Panc1 (cell line): ENCODE results near the gene RANBP17. TPM values are rescaled to one million over a fixed set of nuclear protein-coding genes. Genes with fewer than 3 reads are reported as not detected.

Experiments used
- ATAC-seq: fragments of 200-7000 bp; cut with Tn5 transposase; 2 replicates; pipeline ENCODE4 v1.9.1; 2020; ENCODE audit warnings: mild to moderate bottlenecking, moderate library complexity
- BruUV-seq: library from RNA; stranded (reverse); fragments of 400-500 nt; replicated peaks from 2 replicates; lab custom pipeline; 2021; lab: Mats Ljungman, UMichigan
- CTCF ChIA-PET: fragments of 300-600 bp; sonication (Branson Sonifier 250); formaldehyde crosslinking; loops from one replicate; lab custom pipeline; 2022; ENCODE audit warnings: antibody characterized with exemption; lab: Charles Lee
- POLR2A ChIA-PET: fragments of 300-600 bp; sonication (Branson Sonifier 250); formaldehyde crosslinking; loops from one replicate; lab custom pipeline; 2022; ENCODE audit warnings: antibody characterized with exemption; lab: Charles Lee
- DNase-seq: peaks from one replicate; pipeline ENCODE4 v3.0.0-alpha.2; 2010; ENCODE audit warnings: low read depth, low spot score
- H3K27ac ChIP-seq: 2 replicates; pipeline ENCODE4 v1.5.1; 2011; ENCODE audit warnings: mild to moderate bottlenecking, low read length, inconsistent platforms
- H3K27me3 ChIP-seq: fragments of 200-500 bp; sonication (Bioruptor generic); 2 replicates; pipeline ENCODE4 v1.6.0; 2014; ENCODE audit warnings: low read length, inconsistent platforms; ENCODE audit not compliant: control insufficient read depth, insufficient read depth
- H3K36me3 ChIP-seq: fragments of 200-500 bp; sonication (Bioruptor generic); 2 replicates; pipeline ENCODE4 v1.5.1; 2014; ENCODE audit warnings: inconsistent platforms, mild to moderate bottlenecking, low read length, moderate library complexity; ENCODE audit not compliant: control insufficient read depth, insufficient read depth
- H3K4me1 ChIP-seq: 2 replicates; pipeline ENCODE4 v1.5.1; 2011; ENCODE audit warnings: inconsistent platforms, mild to moderate bottlenecking, low read length, moderate library complexity; ENCODE audit not compliant: control insufficient read depth, insufficient read depth
- H3K4me3 ChIP-seq, 2 experiments: 2 replicates each; pipeline ENCODE4 v1.5.1; 2011 to 2012; ENCODE audit warnings: low read depth in 2 of 2, low read length in 2 of 2, mild to moderate bottlenecking in 2 of 2, inconsistent platforms in 1 of 2, moderate library complexity in 1 of 2
- H3K9me3 ChIP-seq: fragments of 200-500 bp; sonication (Bioruptor generic); 2 replicates; pipeline ENCODE4 v1.5.1; 2014; ENCODE audit warnings: low read depth, mild to moderate bottlenecking, inconsistent platforms, low read length, moderate library complexity; ENCODE audit not compliant: control insufficient read depth, insufficient read depth
- POLR2AphosphoS5 ChIP-seq: IDR thresholded peaks from 2 replicates; pipeline ENCODE4 v1.6.1; 2012; ENCODE audit warnings: mild to moderate bottlenecking, low read depth, low read length, moderate library complexity
- SIN3A ChIP-seq: IDR thresholded peaks from 2 replicates; pipeline ENCODE4 v1.6.1; 2012; ENCODE audit warnings: low read depth, mild to moderate bottlenecking, low read length, moderate library complexity, borderline replicate concordance; ENCODE audit not compliant: insufficient read depth
- TCF7L2 ChIP-seq: IDR thresholded peaks from 2 replicates; pipeline ENCODE4 v1.6.1; 2011; ENCODE audit warnings: mild to moderate bottlenecking, low read depth, low read length, inconsistent platforms
- in situ Hi-C: cut with HindIII; loops from 2 replicates; pipeline ENCODE4 v1.10.0; 2016; ENCODE audit warnings: low sequenced_read_pairs, low pct_unique_long_range_greater_than_20kb
- intact Hi-C: fragments of 100-400 bp; cut with micrococcal nuclease; formaldehyde crosslinking; loops from one replicate; pipeline ENCODE4 v1.10.0; 2022; ENCODE audit not compliant: unreplicated experiment
- total RNA-seq: library from RNA; stranded (reverse); gene quantifications from one replicate; pipeline ENCODE4 v1.2.1, GENCODE V29; 2021; ENCODE audit not compliant: unreplicated experiment
- TF ChIP-seq, protein P1 (sequence below), 2 experiments: IDR thresholded peaks; 2 replicates each; pipeline ENCODE4 v1.6.1; 2011 to 2012; ENCODE audit warnings: low read depth in 2 of 2, control low read depth in 1 of 2, low read length in 1 of 2, mild to moderate bottlenecking in 1 of 2, moderate library complexity in 1 of 2; ENCODE audit not compliant: insufficient read depth in 1 of 2
- TF ChIP-seq, protein P2 (sequence below): fragments of 450-650 bp; IDR thresholded peaks from 2 replicates; pipeline ENCODE4 v1.5.1; 2017; ENCODE audit warnings: mild to moderate bottlenecking

RANBP17 gene
- total RNA-seq, 1 experiment from 2014 or later = not detected

DNA sequence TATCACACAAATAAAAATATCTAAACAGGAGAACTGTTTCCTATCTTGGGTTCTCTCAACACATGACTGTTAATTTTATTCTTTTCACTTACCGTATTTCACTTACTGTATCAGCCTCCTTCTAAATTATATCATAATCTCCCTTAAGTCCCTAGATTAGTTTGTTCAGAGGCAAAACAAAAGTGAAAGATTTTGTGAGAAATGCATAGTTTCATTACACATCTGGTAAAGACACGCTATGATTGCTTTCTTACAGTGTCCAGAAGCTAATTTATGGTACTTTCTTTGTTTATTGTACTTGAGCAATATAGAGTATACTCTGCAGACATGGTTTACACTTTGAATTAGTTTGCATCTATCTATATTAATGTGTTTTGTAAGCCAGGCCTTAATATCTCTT is 287.5 kb downstream of the RANBP17 start:
- no TSS peak for BruUV-seq
- ATAC-seq = no peak
- Histone ChIP-seq H3K27me3 (no peaks in the 10 kb centered on the region; the same call in none of the 2 replicates), H3K36me3 (no peaks in the 10 kb centered on the region), H3K4me1 (no peaks in the 10 kb centered on the region), H3K9me3 (no peaks in the 10 kb centered on the region), H3K27ac (no peak overlapping the region), H3K4me3 (no peak overlapping the region)
- intact Hi-C loops = no loop called here
- POLR2A ChIA-PET = no interaction called here
- CTCF ChIA-PET = no interaction called here
- TF ChIP-seq, protein P1, sequence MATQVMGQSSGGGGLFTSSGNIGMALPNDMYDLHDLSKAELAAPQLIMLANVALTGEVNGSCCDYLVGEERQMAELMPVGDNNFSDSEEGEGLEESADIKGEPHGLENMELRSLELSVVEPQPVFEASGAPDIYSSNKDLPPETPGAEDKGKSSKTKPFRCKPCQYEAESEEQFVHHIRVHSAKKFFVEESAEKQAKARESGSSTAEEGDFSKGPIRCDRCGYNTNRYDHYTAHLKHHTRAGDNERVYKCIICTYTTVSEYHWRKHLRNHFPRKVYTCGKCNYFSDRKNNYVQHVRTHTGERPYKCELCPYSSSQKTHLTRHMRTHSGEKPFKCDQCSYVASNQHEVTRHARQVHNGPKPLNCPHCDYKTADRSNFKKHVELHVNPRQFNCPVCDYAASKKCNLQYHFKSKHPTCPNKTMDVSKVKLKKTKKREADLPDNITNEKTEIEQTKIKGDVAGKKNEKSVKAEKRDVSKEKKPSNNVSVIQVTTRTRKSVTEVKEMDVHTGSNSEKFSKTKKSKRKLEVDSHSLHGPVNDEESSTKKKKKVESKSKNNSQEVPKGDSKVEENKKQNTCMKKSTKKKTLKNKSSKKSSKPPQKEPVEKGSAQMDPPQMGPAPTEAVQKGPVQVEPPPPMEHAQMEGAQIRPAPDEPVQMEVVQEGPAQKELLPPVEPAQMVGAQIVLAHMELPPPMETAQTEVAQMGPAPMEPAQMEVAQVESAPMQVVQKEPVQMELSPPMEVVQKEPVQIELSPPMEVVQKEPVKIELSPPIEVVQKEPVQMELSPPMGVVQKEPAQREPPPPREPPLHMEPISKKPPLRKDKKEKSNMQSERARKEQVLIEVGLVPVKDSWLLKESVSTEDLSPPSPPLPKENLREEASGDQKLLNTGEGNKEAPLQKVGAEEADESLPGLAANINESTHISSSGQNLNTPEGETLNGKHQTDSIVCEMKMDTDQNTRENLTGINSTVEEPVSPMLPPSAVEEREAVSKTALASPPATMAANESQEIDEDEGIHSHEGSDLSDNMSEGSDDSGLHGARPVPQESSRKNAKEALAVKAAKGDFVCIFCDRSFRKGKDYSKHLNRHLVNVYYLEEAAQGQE (IDR thresholded peaks at IDR 0.05; ENCODE audit: insufficient read depth in 1 of 2, low read depth in 2 of 2, low read length in 1 of 2) = no peak
- TF ChIP-seq SIN3A (no peak), TCF7L2 (no peak), POLR2AphosphoS5 (no peak)
- TF ChIP-seq, protein P2, sequence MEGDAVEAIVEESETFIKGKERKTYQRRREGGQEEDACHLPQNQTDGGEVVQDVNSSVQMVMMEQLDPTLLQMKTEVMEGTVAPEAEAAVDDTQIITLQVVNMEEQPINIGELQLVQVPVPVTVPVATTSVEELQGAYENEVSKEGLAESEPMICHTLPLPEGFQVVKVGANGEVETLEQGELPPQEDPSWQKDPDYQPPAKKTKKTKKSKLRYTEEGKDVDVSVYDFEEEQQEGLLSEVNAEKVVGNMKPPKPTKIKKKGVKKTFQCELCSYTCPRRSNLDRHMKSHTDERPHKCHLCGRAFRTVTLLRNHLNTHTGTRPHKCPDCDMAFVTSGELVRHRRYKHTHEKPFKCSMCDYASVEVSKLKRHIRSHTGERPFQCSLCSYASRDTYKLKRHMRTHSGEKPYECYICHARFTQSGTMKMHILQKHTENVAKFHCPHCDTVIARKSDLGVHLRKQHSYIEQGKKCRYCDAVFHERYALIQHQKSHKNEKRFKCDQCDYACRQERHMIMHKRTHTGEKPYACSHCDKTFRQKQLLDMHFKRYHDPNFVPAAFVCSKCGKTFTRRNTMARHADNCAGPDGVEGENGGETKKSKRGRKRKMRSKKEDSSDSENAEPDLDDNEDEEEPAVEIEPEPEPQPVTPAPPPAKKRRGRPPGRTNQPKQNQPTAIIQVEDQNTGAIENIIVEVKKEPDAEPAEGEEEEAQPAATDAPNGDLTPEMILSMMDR = no peak
- in situ Hi-C loops = no loop called here
- DNase-seq = no peak

DNA sequence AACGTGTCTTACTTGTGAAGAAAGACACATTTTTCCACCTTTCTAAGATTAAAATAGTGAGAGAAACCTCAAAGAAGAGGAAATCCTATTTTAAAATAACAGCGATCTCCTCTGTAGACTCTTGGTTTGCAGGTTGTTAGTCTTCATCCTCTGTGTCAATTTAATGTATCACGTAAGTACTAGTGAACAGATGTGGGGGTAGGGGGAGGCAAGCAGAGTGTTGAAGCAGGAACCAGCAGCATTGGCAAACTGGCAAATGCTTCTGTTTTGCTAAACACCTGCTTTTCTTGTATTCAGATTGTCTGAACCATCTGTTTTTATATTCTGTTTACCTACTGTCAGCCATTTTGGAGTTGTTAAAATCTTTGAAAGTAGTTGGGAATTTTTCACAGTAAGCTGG is 288.0 kb downstream of the RANBP17 start:
- no peak overlapping the region for H3K4me3 ChIP-seq
- intact Hi-C loops (loop anchor here (10.0 kb wide), 1 partner anchor 165 kb away; no protein-coding TSS in a partner anchor), in situ Hi-C loops (no loop called here)
- H3K36me3 ChIP-seq = no peaks in the 10 kb centered on the region
- no peaks in the 10 kb centered on the region for H3K4me1 ChIP-seq
- H3K27me3 ChIP-seq = no peaks in the 10 kb centered on the region; the same call in none of the 2 replicates
- H3K9me3 ChIP-seq = no peaks in the 10 kb centered on the region
- no peak for DNase-seq
- no peak overlapping the region for H3K27ac ChIP-seq
- POLR2A ChIA-PET = no interaction called here
- CTCF ChIA-PET = no interaction called here
- TF ChIP-seq POLR2AphosphoS5 (no peak), TCF7L2 (no peak), SIN3A (no peak)
- TF ChIP-seq, protein P1 (IDR thresholded peaks at IDR 0.05; ENCODE audit: insufficient read depth in 1 of 2, low read depth in 2 of 2, low read length in 1 of 2) = no peak
- TF ChIP-seq, protein P2 = no peak
- no TSS peak for BruUV-seq
- ATAC-seq = no peak
